Endothelial cell of umbilical vein (primary cell): ENCODE measurements around the gene SPATA1.

Experiments used
- EZH2 ChIP-seq: IDR thresholded peaks from 2 replicates; pipeline ENCODE4 v1.6.1; 2012; ENCODE audit warnings: borderline replicate concordance, low read depth, mild to moderate bottlenecking, moderate library complexity, low read length, inconsistent platforms; ENCODE audit not compliant: severe bottlenecking
- FOS ChIP-seq: IDR thresholded peaks from 2 replicates; pipeline ENCODE4 v1.6.1; 2011; ENCODE audit warnings: mild to moderate bottlenecking, low read length, moderate library complexity, borderline replicate concordance; ENCODE audit not compliant: insufficient read depth
- JUN ChIP-seq: IDR thresholded peaks from 2 replicates; pipeline ENCODE4 v1.6.1; 2011; ENCODE audit warnings: borderline replicate concordance, low read depth; ENCODE audit not compliant: insufficient read length, insufficient read depth
- POLR2A ChIP-seq: IDR thresholded peaks from 2 replicates; pipeline ENCODE4 v1.6.1; 2012; ENCODE audit warnings: low read depth, mild to moderate bottlenecking, control low read depth, low read length
- POLR2AphosphoS5 ChIP-seq: IDR thresholded peaks from 2 replicates; pipeline ENCODE4 v1.6.1; 2012; ENCODE audit warnings: low read depth, mild to moderate bottlenecking, control low read depth, low read length, moderate library complexity; ENCODE audit not compliant: insufficient read depth
- TF ChIP-seq, protein P1 (sequence below), 2 donors: IDR thresholded peaks; 1 replicate in 1 of 2; 2 replicates in 1 of 2; pipeline ENCODE4 v1.5.1; 2011; ENCODE audit warnings: low read length in 2 of 2, mild to moderate bottlenecking in 2 of 2, moderate library complexity in 2 of 2, control low read depth in 1 of 2, inconsistent platforms in 1 of 2, low read depth in 1 of 2; ENCODE audit not compliant: insufficient read depth in 1 of 2; ENCODE audit errors: extremely low read depth in 1 of 2
- TF ChIP-seq, protein P2 (sequence below): IDR thresholded peaks from 2 replicates; pipeline ENCODE4 v1.6.1; 2011; ENCODE audit not compliant: insufficient read depth, insufficient read length

DNA sequence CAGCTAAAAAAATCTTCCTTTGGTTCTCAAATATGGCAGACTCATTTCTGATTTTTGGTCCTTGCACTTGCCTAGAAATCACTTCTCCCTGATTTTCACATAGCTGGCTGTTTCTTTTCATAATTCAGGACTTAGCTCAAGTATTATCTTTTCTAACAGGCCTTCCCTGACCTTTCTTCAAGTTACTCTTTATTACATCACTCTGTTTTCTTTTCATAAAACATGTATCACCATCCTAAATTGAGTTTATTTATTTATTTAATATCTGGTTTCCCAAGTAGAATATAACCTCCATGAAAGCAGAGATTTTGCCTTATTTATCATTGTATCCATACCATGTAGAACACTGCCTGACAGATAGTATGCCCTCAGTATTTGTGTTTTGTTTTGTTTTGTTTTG lies 18.4 kb downstream of the SPATA1 start:
- TF ChIP-seq EZH2 = no peak
- TF ChIP-seq, protein P1, sequence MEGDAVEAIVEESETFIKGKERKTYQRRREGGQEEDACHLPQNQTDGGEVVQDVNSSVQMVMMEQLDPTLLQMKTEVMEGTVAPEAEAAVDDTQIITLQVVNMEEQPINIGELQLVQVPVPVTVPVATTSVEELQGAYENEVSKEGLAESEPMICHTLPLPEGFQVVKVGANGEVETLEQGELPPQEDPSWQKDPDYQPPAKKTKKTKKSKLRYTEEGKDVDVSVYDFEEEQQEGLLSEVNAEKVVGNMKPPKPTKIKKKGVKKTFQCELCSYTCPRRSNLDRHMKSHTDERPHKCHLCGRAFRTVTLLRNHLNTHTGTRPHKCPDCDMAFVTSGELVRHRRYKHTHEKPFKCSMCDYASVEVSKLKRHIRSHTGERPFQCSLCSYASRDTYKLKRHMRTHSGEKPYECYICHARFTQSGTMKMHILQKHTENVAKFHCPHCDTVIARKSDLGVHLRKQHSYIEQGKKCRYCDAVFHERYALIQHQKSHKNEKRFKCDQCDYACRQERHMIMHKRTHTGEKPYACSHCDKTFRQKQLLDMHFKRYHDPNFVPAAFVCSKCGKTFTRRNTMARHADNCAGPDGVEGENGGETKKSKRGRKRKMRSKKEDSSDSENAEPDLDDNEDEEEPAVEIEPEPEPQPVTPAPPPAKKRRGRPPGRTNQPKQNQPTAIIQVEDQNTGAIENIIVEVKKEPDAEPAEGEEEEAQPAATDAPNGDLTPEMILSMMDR (IDR thresholded peaks at IDR 0.05; ENCODE audit: extremely low read depth in 1 of 2, insufficient read depth in 1 of 2, low read depth in 1 of 2, low read length in 2 of 2) = no peak
- no peak for TF ChIP-seq POLR2A
- TF ChIP-seq POLR2AphosphoS5 = no peak
- no peak for TF ChIP-seq JUN
- TF ChIP-seq, protein P2, sequence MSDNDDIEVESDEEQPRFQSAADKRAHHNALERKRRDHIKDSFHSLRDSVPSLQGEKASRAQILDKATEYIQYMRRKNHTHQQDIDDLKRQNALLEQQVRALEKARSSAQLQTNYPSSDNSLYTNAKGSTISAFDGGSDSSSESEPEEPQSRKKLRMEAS = no peak
- TF ChIP-seq FOS = no peak
